ENCODE measurements around the gene HOXD9.

Gene HOXD9

DNA sequence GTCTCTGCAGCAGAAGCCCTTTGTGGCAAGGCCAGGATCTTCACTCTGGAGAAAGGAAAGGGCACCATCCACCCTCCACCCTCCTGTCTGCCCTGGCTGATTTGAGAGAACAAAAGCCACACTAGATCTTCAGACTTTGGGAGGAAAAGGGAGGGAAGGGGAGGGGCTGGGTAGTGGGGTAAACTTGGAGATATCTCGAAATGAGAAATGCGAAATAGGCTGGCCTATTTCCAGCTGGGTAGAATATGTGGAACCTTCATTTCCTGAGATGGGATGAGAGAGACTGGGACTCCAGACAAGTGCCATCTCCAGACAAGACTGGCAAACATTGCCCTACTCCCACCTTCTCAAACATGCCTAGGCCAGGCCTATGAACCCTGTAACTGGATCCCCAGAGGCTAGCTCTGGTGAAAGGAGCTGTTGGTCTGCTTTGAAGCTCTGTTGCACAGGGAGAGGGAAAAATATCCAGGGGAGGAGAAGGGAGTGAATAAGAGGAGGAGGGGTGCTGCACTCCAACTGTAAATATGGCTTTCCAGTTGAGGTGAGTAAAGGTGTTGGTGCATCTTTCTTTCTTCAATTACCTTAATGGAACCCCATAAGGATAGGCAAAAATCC is 21.2 kb upstream of the HOXD9 start:
- TF ChIP-seq, protein P1, sequence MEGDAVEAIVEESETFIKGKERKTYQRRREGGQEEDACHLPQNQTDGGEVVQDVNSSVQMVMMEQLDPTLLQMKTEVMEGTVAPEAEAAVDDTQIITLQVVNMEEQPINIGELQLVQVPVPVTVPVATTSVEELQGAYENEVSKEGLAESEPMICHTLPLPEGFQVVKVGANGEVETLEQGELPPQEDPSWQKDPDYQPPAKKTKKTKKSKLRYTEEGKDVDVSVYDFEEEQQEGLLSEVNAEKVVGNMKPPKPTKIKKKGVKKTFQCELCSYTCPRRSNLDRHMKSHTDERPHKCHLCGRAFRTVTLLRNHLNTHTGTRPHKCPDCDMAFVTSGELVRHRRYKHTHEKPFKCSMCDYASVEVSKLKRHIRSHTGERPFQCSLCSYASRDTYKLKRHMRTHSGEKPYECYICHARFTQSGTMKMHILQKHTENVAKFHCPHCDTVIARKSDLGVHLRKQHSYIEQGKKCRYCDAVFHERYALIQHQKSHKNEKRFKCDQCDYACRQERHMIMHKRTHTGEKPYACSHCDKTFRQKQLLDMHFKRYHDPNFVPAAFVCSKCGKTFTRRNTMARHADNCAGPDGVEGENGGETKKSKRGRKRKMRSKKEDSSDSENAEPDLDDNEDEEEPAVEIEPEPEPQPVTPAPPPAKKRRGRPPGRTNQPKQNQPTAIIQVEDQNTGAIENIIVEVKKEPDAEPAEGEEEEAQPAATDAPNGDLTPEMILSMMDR (conservative IDR thresholded peaks at IDR 0.05) = no peak
- no peak overlapping the region for H3K27ac ChIP-seq

DNA sequence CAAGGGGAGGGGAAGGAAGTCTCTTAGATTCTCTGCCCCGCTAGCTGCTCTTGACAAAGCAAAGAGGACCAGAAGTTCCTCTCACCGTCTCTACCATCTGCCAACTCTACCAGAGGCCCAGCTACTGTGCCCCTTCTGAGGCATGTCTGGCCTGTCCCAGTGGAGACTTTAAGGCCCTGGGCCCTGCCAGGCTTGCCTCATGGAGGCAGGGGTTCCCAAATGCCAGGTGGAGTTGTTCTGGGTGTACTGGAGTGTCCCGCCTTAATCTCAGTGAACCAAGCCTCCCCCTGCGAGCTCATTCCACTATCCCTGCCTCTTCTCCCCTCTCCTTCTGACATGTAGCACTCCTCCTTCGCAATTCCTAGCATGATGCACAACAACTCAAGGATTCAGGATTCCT is 20.7 kb upstream of the HOXD9 start:
- TF ChIP-seq, protein P1 (conservative IDR thresholded peaks at IDR 0.05) = no peak
- H3K27ac ChIP-seq = no peak overlapping the region

DNA sequence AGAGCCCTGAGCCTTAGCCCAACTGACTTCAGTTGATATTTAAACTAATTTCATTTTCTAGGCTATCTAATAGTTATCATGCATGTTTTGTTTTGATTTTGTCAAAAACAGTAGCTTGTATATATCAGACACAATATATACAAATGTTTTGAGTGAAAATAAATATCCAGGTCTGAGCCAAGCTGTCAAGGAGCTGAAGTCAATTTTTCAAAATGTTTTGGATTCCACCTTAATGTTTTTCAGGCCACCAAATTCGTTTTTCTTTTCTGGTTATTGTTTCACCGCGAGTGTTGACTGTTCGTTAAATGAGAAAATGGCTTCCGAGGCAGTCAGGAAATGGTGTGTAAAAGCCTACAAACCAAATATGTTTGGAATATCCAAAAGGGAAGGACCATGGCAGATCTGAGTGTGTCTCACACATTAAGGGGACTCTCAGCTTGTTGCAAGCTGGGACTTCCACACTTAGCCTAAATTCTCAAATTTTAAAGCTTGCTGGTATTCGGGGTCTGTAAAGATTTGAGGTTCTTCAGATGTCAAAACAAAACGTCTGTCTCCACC is 20.1 kb upstream of the HOXD9 start:
- TF ChIP-seq, protein P1 (conservative IDR thresholded peaks at IDR 0.05) = no peak
- no peak overlapping the region for H3K27ac ChIP-seq

DNA sequence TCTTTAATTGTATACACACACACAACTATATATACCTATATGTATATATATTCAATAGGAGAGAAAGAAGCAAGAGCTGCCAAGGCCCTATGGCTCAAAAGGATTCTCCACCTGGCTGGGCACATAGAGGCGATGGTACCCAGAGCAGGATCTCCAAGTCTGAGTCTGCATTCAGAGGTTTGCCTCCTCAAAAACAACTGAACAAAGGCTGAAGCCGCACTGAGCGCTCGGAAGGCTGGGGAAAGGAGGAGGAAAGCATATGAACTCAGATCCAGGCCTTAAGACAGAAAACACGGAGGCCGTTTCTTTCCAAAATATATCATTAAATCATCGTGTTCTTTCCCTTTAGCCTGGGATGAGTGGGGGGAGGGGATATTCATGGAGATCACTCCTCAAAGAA is 19.3 kb upstream of the HOXD9 start:
- TF ChIP-seq, protein P1 (conservative IDR thresholded peaks at IDR 0.05) = no peak
- no peak overlapping the region for H3K27ac ChIP-seq

DNA sequence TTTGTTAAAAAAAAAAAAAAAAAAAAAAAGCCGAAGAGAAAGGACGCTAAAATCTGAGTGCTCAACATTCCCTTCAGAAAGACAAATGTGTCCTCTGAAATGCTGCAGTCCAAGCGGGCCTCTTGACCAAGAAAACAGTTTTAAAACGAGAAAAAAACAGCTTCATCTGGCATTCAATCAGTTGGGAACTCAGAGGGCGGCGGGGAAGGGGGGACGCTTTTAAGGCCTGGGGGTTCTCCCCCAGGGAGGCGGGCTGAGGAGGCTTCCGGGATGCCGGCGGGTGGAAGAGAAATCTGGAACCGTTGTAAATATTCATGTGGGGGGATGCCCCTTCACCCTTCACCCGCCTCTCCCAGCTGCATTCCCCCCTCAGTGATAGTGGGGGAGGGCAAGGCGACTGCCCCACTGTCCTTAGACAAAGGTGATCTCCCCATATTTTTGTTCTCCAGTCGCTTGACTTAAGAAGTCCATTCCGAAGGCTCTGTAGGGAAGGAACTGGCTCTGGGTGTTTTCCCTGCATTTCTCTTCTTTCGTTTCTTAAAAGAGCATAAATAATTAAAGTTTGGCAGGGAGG is 18.7 kb upstream of the HOXD9 start:
- TF ChIP-seq, protein P1 (conservative IDR thresholded peaks at IDR 0.05) = no peak
- H3K27ac ChIP-seq = no peak overlapping the region

DNA sequence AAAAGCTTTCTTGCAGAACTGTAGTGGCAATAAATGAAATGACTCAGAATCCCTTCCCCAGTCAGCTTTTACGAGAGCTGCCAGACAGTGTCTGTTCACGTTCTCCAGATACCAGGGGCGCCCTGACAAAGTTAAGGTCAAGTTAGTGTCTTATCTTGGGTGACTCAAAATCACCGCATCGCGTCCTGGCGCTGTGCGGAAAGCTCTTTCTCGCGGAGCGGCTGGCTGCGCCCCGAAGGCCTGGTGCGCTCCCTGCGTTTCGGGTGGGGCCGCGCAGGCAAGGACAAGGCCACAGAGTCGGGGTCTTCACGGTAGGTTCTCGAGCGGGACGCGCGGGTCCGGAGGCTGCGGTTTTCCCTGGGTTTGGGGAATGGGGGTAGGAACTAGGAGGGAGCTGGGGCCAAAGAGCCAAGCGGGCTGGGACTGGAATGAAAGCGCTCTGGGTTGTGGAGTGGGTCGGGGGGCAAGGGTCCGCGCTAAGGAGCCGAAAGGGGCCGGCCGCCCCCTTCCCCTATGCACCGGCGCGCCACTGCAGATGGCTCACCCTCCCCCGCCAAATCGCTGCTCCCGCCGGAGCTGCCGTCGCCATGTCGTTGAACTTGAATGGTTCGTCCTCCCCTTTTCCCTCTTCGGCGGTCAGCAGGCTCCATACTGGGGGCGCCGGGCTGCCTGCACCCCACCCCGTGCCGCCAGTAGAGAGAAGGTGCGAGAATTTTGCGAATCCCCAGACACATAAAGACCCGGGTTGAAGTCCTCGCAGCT is 18.0 kb upstream of the HOXD9 start:
- TF ChIP-seq, protein P1 (conservative IDR thresholded peaks at IDR 0.05) = no peak
- H3K27ac ChIP-seq = no peak overlapping the region

DNA sequence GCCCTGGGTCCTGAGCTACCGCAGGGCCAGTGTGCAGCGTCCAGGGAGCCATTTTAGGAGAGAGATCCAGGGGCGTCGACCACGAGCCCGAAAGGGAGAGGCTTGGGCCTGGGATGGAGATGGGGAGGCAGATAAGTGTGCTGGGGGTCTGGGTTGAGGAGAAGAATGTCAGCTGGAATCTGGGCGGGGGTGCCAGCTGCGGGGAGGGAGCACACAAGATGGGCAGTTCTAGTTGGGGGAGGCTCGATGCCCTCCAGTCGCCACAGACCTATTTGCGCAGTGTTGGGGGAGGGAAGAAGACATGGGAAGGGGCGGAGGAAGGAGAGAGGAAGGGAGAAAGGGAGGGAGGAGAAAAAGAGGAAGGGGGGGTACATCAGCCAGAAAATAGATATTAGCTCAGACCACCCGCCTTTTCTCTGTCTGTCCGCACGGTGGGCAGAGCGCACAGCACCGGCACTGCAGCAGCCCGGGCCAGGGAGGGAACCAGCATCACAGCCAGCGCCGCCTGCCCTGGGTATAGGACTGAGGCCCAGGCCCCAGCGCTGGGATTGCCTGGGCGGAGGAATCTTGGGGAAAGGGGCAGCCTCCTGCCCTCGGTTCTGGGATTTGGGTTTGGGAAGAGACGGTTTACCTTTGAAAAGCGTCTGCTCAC is 17.3 kb upstream of the HOXD9 start:
- no peak overlapping the region for H3K27ac ChIP-seq
- TF ChIP-seq, protein P1 (conservative IDR thresholded peaks at IDR 0.05) = no peak

Measured in VCaP (cell line).